HFFc6 (cell line): ENCODE results near the gene ARVCF. TPM values are rescaled to one million over a fixed set of nuclear protein-coding genes. Genes with fewer than 3 reads are reported as not detected.

Source experiments
- DNase-seq: peaks from one replicate; pipeline ENCODE4 v3.0.0-alpha.2; 2018
- H3K27ac Mint-ChIP-seq: 2 replicates; pipeline ENCODE4 v1.8.0; 2020; ENCODE audit warnings: mild to moderate bottlenecking, mixed read lengths
- H3K27me3 Mint-ChIP-seq: 2 replicates; pipeline ENCODE4 v1.8.0; 2021; ENCODE audit warnings: mild to moderate bottlenecking, moderate library complexity, mixed read lengths; ENCODE audit not compliant: insufficient read depth
- H3K36me3 Mint-ChIP-seq: 2 replicates; pipeline ENCODE4 v1.8.0; 2021; ENCODE audit warnings: low read depth, mixed read lengths
- H3K4me1 Mint-ChIP-seq: 2 replicates; pipeline ENCODE4 v1.8.0; 2020; ENCODE audit warnings: low read depth, mixed read lengths
- H3K4me3 Mint-ChIP-seq: 2 replicates; pipeline ENCODE4 v1.8.0; 2020; ENCODE audit warnings: mild to moderate bottlenecking, moderate library complexity, mixed read lengths
- H3K9me3 Mint-ChIP-seq: 2 replicates; pipeline ENCODE4 v1.8.0; 2020; ENCODE audit warnings: mild to moderate bottlenecking, mixed read lengths
- total RNA-seq, 6 experiments: library from RNA; stranded (reverse); fragmentation: NEBNext Ultra II Directional; extraction: Animal tissue kit (Norgen Biotek cat#: 25700); gene quantifications; 2 replicates in 1 of 6; 3 replicates in 5 of 6; pipeline ENCODE4 v1.2.3, GENCODE V29; 2021
- TF ChIP-seq, protein P1 (sequence below): fragments of 200-600 bp; sonication (generic); IDR thresholded peaks from 2 replicates; pipeline ENCODE4 v1.5.0; 2021; ENCODE audit warnings: antibody characterized with exemption, mild to moderate bottlenecking

The ARVCF gene
- total RNA-seq, 6 experiments from 2014 or later = 1.5 to 3.3 (median 2.0) TPM

DNA sequence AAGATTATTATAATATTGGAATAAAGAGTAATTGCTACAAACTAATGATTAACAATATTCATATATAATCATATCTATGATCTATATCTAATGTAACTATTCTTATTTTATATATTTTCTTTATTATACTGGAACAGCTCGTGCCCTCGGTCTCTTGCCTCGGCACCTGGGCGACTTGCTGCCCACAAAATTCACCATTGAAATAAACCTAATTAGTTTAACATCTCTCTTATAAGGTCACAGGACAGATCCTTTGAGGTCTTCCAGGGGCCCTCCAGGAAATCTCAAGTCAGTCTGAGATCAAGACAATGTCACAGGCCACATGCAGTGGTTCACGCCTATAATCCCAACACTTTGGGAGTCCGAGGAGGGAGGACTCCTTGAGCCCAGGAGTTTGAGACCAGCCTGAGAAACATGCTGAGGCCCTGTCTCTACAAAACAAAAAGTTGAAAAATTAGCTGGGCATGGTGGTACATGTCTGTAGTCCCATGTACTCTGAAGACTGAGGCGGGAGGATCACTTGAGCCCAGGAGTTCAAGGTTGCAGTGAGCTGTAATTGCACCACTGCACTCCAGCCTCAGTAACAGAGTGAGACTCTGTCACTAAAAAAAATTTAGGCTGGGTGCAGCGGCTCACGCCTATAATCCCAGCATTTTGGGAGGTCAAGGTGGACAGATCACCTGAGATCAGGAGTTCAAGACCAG is 68.4 kb downstream of the ARVCF start:
- H3K4me3 Mint-ChIP-seq = peak overlapping the region; percentile 13; the same call in 1 of the 2 replicates
- H3K27me3 Mint-ChIP-seq = peaks cover 2% of the 10 kb centered on the region
- no peaks in the 10 kb centered on the region for H3K9me3 Mint-ChIP-seq
- H3K27ac Mint-ChIP-seq = peak overlapping the region; percentile 87
- H3K36me3 Mint-ChIP-seq = peaks cover 19% of the 10 kb centered on the region
- DNase-seq = no peak
- H3K4me1 Mint-ChIP-seq = peaks cover 67% of the 10 kb centered on the region
- TF ChIP-seq, protein P1, sequence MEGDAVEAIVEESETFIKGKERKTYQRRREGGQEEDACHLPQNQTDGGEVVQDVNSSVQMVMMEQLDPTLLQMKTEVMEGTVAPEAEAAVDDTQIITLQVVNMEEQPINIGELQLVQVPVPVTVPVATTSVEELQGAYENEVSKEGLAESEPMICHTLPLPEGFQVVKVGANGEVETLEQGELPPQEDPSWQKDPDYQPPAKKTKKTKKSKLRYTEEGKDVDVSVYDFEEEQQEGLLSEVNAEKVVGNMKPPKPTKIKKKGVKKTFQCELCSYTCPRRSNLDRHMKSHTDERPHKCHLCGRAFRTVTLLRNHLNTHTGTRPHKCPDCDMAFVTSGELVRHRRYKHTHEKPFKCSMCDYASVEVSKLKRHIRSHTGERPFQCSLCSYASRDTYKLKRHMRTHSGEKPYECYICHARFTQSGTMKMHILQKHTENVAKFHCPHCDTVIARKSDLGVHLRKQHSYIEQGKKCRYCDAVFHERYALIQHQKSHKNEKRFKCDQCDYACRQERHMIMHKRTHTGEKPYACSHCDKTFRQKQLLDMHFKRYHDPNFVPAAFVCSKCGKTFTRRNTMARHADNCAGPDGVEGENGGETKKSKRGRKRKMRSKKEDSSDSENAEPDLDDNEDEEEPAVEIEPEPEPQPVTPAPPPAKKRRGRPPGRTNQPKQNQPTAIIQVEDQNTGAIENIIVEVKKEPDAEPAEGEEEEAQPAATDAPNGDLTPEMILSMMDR = peak; percentile 30

GRCh38 chr22:19943082-19944026 is 73.3 kb downstream of the ARVCF start:
- H3K36me3 Mint-ChIP-seq = peaks cover 11% of the 10 kb centered on the region
- H3K4me3 Mint-ChIP-seq = peak overlapping the region; percentile 94
- H3K9me3 Mint-ChIP-seq = no peaks in the 10 kb centered on the region
- peaks cover 74% of the 10 kb centered on the region for H3K4me1 Mint-ChIP-seq
- peak overlapping the region; percentile 99 for H3K27ac Mint-ChIP-seq
- H3K27me3 Mint-ChIP-seq = peaks cover 4% of the 10 kb centered on the region
- peak; percentile 82 for DNase-seq
- TF ChIP-seq, protein P1 = peak; percentile 53; the same call in 1 of the 2 replicates

DNA sequence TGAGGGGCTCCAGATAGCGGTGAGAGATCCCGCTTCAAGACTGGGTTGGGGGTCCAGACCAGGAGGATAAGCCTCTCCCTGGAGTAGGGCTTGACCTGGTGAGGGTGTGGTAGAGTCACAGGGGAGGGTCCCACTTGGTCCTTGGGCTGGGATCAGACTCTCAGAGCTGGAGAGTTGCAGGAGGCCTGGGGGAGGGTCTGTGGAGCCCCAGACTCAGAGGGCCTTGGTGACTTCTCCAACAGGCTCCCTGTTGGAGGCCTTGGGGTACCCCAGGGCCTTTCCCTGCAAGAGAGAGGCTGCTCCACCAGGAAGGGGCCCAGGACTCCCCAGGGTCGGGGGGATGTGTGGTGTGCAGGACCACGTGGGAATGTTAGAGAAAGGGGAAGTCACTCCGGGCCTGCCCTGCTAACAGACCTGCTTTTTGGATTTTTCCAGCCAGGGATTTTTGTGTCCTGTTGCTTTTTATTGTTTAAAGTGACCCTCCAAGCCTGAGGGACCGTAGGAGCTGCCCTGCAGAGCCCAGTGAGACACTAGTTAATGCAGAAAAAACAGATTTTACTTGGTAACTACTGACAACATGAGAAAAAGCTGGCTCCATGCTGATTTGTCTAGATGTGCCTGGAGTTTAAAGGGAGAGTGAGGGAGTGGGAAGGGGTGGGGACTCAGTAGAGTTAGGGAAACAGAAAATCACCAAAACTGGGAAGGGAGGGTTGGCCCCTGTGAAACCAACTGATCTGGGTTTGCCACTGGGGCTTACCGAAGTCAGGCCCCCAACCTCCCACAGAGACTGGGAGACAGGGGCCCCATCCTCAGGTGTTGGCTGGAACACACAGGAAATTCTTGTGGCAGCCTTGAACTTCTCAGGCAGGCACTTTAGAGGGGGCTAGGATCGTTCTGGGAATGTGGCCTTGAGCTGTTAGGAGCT is 74.2 kb downstream of the ARVCF start:
- Mint-ChIP-seq H3K4me1 (peaks cover 70% of the 10 kb centered on the region), H3K9me3 (no peaks in the 10 kb centered on the region), H3K4me3 (peak overlapping the region; percentile 94), H3K27ac (peak overlapping the region; percentile 99), H3K27me3 (peaks cover 4% of the 10 kb centered on the region), H3K36me3 (peaks cover 21% of the 10 kb centered on the region)
- peak; percentile 66 for DNase-seq
- TF ChIP-seq, protein P1 = no peak; the same call in 1 of the 2 replicates

DNA sequence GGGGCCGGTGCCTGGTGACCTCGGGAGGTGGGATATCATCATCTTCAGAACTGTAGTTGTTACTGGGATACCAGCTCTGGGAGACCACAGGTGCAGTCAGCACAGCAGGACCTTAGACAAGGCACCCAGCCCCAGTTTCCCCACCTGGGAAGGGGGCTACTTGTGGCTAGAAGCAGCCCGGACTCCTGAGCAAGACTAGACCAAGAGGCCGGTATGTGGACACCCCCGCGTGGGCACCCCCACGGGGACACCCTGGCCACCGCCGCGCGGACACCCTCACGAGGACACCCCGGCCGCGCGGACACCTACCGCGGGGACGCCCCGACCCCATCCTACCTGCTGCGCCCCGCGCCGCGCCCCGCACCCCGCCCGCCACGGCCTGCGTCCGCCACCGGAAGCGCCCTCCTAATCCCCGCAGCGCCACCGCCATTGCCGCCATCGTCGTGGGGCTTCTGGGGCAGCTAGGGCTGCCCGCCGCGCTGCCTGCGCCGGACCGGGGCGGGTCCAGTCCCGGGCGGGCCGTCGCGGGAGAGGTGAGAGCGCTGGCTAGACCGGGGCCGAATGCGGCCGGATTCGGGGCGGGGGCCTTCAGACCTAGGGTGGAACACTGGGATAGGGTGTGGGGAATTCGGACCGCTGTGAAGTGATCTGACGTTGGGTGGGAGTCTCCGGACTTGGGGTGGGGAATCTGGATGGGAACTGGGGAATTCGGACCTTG is 75.1 kb downstream of the ARVCF start, which contains the start of the genes COMT and TXNRD2:
Gene COMT, plus strand, starts transcription at position 408 of the 718 bp plus-strand sequence. CDS start 20,755 bp downstream, outside the sequence.
Gene TXNRD2, minus strand, starts transcription at position 454 of the 718 bp plus-strand sequence. Its CDS starts 15 bp downstream, at position 439.
- H3K4me3 Mint-ChIP-seq = peak within 1 kb of the TSS; percentile 94
- H3K27ac Mint-ChIP-seq = peak within 1 kb of the TSS; percentile 99
- TF ChIP-seq, protein P1 = no peak
- peaks cover 61% of the 10 kb centered on the region for H3K4me1 Mint-ChIP-seq
- peaks cover 6% of the 10 kb centered on the region for H3K9me3 Mint-ChIP-seq
- DNase-seq = peak; percentile 33
- H3K36me3 Mint-ChIP-seq = peaks cover 30% of the 10 kb centered on the region
- H3K27me3 Mint-ChIP-seq = peaks cover 2% of the 10 kb centered on the region; the same call in 1 of the 2 replicates
